Stimulated activated CD4-positive, alpha-beta T cell treated with anti-CD3 and anti-CD28 coated beads, Interleukin-2, amount 100 ng/mL, for 24 hours (primary cell): Measurements from ENCODE around the gene STPG4.
A peak's percentile ranks its signal among the peaks of the same experiment; 100 is the strongest.
"Not testable (repeated sequence)": the region's sequence is repeated elsewhere in the genome, so short reads cannot be mapped to it uniquely, and the experiment has no call there.

ENCODE experiments used
- DNase-seq, 2 donors: peaks; one replicate each; pipeline ENCODE4 v3.0.0-alpha.2; 2020

The STPG4 gene, protein sequence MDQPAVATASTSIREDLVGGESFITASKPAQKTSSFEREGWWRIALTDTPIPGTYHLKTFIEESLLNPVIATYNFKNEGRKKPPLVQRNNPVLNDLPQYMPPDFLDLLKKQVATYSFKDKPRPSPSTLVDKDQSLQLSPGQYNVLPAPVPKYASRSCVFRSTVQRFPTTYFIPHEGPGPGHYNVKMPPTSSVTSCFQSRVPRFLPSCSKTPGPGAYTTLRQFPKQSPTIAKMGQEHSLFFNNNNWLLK

GRCh38 chr2:47155091-47155876 lies at the start of gene STPG4:
TSS of gene STPG4 (minus strand) at chr2:47155308. CDS start at chr2:47155251, 57 bp downstream.
- DNase-seq, result no peak

DNA sequence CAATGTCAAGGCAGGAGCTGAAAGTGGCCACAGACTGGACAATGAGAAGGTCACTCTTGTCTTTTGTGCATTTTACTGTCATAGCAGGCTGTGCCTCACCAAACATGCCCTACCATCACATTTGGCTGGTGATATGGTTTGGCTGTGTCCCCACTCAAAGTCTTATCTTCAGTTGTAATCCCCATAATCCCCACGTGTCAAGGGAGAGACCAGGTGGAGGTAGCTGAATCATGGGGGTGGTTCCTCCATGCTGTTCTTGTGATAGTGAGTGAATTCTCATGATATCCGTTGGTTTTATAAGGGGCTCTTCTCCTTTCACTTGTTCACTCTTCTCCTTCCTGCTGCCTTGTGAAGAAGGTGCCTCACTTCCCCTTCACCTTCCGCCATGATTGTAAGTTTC lies 49.6 kb upstream of the STPG4 start:
- DNase-seq, result no peak

DNA sequence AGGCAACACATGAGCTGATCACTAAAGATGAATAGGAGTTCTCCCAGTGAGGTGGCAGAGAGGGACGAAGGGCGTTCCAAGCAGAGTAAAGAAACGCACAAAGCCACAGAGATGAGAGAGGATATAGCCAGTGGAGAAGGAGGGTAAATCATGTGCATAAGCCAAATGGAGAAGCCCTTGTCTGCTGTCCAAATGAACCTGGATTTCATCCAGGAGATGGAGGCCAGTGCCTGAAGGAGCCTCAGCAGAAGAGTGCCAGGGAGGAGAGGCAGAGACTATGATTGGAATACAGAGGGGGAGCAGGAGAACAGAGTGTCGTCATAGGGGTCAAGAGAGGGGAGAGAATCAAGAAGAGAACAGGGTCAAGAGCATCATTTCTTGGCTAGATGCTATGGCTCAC lies 48.9 kb upstream of the STPG4 start:
- no peak for DNase-seq

DNA sequence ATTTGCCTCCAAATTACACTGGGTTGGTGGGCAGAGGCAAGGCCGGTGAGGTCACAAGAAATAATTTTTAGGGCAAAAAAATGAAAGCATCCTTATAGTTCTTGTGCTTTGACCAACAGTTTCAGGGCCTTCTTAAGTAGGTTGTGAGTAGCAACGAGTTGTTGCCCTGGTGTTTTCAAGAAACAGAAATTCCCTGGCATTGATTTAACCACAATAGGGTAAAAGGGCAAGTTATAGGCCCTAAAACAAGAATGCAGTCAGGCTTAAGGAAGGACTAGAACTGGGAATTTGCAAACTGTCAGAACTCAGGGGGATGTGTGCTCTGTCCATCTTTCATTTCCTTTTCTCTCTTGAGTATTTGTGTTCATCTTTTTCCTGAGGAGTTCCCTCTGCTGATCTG lies 46.1 kb upstream of the STPG4 start:
- DNase-seq, result no peak

GRCh38 chr2:47198985-47199451 lies 43.9 kb upstream of the STPG4 start:
- no peak for DNase-seq

GRCh38 chr2:47196499-47196898 lies 41.4 kb upstream of the STPG4 start:
- DNase-seq, result no peak

GRCh38 chr2:47196046-47196445 lies 40.9 kb upstream of the STPG4 start:
- no peak for DNase-seq

DNA sequence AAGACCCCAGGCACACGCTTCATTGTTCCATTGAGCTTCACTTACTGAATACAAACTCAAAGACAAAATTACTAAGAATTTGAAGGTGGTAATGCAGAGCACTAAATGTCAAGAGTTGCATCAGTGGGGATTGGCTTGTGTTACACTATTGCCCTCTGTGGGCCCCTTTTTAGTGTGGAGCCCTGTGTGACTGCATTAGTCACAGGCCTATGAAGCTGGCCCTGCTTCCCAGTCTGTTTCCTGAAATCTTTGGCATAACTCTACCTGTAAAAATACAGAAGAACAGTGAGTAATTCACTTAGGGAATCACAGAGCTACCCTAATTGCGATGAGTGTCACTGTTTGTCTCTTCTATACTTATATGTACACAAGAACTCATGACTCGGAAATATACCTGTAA lies 40.0 kb upstream of the STPG4 start:
- no peak for DNase-seq

DNA sequence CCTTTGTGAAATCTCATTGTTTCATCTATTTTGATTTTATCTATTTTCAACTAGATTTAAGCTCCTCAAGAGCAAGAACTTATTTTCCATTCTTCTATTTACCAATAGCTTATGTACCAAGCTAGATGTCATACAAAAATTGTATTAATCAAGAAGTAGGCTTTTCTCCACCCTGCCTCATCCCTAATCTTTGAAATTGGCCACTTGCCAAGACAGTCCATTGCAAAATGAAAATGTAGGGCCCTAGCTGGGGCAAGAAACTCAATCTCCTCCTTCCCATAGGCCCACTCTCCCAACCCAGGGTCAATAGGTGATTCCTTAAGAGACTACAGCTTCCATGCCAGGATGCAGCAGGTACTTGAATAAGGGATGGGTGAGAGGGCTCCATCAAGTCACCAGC lies 39.3 kb upstream of the STPG4 start:
- no peak for DNase-seq

DNA sequence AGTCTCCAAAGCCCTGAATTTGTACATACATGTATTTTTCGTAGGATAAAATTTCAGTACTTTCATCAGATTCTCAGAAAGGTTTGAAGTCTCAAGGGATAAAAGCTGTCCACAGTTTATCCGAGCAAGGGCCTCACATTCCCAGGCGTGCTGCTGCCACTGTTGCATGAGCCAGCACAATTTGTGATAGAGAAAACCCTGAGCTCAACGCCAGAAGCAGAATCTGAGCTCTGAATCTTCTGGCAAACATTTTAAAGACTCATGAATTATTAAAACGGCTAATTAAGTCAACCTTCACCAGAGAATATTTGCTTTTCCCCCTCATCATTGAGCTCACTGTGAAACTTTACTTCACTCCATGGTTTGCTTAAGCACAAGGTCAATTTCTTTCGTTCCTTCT lies 38.5 kb upstream of the STPG4 start:
- no peak for DNase-seq

- no peak for DNase-seq
These were observed 35.2 kb upstream of the STPG4 start for GRCh38 chr2:47190188-47190881.

DNA sequence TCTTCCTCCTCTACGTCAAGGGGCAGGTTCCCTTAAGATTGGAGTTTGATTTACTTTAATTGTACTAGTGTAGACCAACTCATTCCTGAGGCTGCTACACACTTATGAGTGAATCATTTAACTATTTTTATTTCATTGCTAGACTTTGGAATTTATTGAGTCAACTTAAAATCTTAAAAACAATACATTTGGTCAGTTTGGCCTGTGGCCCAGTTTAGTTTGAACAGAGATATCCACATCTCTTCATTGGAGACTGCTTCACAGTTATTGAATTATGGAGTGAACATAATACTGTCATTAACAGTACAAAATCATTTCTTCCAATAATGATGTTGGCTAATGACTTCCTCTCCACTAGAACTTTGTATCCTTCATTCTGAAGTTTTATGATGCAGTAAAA lies 34.5 kb upstream of the STPG4 start:
- DNase-seq, result no peak

- DNase-seq, result no peak
These were observed 32.0 kb upstream of the STPG4 start for GRCh38 chr2:47187069-47187468.

DNA sequence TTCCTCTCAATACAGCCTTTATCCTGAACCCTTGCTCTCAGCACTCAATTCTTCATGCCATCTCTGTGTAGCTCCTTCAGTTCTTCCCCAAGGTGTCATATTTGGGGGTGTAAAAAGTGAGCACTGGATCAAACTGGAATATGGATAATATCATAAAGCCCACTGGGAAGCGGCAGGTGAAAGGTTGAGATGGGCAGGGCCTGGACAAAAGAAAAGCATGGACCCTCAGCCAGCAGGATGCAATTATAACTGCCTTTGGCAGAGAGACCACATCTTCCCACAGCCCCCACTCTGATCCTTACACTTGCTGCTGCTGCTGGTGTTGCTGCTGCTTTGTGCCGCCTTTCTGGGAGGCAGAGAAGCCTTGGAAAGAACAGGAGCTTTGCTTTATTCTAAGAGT lies 31.2 kb upstream of the STPG4 start:
- no peak for DNase-seq

- not testable (repeated sequence) for DNase-seq
These were observed 30.0 kb upstream of the STPG4 start for GRCh38 chr2:47185098-47185497.

GRCh38 chr2:47181176-47181575 lies 26.1 kb upstream of the STPG4 start:
- DNase-seq, result no peak

DNA sequence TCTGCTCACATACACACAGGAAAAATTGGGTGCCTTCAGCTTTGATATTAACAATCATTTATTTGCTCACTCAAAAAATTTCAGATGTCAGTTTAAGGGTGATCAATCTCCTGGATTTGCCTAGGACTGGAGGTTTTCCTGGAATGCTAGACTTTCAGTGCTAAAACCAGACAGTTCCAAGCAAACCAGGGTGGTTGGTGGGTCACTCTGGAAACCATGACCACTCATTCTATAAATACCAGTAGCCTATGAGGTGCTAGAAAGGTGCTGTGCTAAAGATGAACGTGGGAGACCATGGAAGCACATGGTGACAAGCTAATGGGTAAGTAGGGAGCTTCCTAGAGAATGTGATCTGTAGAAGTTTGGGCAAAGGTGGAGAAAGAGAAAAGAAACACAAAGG lies 25.4 kb upstream of the STPG4 start:
- DNase-seq, result no peak

GRCh38 chr2:47179388-47179787 lies 24.3 kb upstream of the STPG4 start:
- DNase-seq, result no peak

- no peak for DNase-seq
These were observed 23.2 kb upstream of the STPG4 start for GRCh38 chr2:47178341-47178740.

DNA sequence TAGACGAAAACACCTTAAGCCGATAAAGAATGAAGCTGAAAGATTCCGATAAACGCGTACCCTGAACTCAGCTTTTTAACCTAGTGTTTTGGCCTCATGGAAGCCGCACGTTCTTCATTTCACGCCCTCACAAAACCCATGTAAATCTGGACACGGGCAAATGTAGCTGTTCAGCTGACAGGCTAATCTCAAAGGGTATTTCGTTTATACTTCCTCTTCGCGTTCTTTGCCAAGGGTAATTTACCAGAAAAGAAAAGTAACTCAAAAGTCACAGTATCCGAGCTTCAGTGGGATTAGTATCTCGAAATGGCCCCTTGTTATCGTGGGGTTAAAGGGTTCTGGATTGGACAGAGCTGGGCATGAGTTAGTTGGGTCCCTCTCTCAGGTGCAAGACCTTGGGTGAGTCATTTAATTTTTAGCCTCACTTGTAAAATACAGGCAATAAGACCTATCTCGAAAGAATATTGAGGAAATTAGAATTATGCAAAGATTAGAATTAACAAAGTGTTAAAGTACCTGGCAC lies 22.0 kb upstream of the STPG4 start:
- DNase-seq, result no peak

DNA sequence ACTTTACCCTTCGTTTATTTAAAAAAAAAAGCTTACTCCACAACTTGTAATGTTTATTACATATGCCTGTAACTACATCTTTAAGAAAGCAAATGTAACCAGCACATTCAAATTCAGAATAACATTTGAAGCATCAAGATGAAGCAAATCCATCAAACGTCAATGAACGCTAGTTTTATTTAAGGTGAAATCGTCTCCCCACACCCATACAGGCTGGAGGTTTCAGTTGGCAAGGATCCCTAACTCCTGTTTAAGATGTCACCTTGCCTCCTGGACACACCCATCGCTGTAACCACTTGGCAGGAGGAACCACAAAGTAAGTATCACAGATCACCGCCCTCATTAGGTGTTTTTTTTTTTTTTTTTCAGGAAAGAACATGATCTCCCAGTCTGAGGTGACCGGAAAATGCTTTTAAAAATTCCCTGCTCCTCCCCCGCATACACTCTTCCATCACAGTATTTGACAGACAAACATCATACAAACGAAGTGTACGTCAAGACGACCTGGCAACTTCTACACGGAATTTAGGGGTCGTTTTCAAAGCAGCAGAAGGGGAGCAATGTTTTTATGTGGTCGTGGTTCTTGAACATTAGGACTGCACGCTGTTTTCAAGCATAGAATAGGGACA lies 19.7 kb upstream of the STPG4 start:
- DNase-seq, result peak; percentile 29 to 34

DNA sequence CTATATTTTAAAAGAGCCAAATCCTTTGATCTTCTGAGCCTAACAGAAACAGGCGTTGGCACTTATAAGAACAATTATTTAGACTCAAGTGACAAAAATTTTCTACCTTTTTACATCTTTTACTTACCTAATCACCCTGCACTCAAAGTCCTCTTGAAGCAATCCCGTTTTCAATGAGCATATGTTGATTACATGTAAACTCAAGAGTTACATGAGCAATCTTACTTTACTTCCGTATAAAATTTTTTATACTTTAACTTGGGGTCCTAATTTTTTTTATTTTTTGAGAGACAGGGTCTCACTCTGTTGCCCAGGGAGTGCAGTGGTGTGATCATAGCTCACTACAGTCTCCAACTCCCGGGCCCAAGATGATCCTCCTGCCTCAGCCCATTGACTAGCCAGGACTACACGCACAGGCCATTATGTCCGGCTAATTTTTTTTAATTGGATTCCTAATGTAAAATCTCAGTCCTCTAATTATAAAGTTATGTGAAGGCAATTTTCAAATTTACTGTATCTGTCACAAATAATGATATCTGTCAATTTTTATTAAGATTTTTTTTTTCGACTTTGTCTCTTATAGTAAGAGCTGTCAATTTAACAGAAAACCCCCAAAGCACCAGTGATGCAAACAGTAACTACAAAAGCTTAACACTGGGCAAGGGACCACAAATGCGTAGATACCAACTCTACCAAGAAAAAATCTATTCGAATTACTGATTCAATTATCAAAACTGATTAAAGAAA lies 19.1 kb upstream of the STPG4 start:
- DNase-seq, result no peak
